ENCODE measurements around the gene ESYT1.

Gene ESYT1

DNA sequence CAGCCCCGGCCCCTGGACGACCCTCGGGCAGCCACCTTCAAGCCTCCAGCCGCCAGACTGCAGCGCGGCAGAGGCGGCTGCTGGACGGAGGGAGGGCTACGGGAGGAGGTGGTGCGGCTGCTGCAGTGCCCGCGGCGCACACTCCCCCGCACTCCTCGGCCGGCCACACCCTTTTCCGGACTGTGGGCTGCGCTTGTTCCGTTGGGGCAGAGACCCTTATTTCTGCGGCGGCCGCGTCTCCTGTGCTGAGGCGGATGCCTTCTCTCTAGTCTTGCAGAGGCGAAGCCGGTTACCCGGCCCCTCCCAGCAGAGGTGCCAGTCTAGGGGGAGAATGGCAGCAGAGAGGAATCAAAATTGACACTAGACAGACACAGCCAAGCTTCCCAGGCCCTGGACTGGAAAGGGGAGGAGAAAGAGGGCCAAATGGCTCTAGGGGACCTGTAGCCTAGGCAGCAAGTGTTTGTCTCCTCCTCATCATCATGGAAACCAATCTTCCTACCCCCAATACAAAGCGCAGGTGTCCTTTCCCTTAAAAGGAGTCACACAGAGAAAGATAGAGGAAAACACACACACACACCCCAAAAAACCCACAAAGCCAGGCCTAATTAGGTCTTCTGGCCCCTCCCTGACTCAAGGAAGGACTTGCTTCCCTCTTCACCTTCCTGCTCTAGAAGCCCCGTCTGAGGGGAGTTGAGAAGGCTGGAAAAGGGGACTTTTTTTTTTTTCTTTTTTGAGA lies 1.3 kb downstream of the ESYT1 start:
- DNase-seq (ENCODE audit: low spot score): peak; percentile 52

- no peak for DNase-seq (ENCODE audit: low spot score)
Observed at GRCh38 chr12:56129942-56130495, 2.0 kb downstream of the ESYT1 start.

DNA sequence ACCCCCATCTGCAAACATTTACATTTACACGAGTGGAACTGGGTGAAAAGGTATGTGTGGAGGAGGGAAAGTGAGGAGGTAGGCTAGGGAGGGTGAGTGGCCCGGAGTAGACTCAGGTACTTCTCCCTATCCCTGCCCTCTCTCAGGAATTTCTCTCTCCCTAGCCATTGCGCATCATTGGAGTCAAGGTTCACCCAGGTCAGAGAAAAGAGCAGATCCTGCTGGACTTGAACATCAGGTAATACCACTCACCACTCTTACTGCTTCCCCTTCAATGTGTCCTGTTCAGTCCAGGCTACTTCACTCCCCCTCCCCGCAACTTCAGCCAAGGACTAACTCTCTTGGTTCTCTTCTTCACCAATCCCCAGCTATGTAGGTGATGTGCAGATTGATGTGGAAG lies 2.8 kb downstream of the ESYT1 start:
- no peak for DNase-seq (ENCODE audit: low spot score)

DNA sequence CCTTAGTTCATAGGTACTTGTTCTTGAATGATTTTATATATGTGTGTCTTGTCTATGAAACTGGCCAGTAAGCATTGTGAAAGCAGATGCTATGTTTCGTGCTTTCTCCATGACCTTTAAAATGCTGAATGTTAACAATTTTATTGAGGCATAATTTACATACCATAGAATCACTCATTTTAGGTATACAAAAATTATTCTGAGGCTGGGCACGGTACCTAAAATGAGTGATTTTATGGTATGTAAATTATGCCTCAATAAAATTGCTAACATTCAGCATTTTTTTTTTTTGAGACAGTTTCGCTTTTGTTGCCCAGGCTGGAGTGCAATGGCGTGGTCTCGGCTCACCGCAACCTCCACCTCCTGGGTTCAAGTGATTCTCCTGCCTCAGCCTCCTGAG lies 6.8 kb downstream of the ESYT1 start:
- no peak for DNase-seq (ENCODE audit: low spot score)

GRCh38 chr12:56137853-56138571 lies 9.9 kb downstream of the ESYT1 start:
- DNase-seq (ENCODE audit: low spot score): no peak

DNA sequence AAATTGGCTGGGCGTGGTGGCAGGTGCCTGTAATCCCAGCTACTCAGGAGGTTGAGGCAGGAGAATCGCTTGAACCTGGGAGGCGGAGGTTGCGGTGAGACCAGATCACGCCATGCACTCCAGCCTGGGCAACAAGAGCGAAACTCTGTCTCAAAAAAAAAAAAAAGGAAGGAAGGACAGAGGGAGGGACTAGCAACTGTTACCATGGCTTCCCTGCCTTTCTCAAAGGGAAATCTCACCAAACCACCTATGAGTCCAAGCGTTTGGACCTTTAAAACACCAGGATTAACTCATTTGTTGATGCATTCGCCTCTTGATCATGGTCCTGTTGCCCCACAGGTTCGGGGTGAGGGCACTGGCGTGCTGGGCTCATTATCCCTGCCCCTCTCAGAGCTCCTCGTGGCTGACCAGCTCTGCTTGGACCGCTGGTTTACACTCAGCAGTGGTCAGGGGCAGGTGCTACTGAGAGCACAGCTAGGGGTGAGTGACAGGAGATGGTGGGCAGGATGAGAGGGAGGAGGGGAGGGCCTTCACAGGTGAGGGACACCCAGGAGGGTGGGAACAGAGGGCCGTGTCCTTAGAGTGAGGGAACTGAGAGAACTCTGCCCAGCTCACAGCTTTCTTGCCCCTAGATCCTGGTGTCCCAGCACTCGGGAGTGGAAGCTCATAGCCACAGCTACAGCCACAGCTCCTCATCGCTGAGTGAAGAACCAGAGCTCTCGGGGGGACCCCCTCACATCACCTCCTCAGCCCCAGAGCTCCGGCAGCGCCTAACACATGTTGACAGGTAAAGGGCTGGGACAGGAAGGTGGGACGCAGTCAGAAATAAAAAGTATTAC lies 14.1 kb downstream of the ESYT1 start:
- DNase-seq (ENCODE audit: low spot score): no peak

DNA sequence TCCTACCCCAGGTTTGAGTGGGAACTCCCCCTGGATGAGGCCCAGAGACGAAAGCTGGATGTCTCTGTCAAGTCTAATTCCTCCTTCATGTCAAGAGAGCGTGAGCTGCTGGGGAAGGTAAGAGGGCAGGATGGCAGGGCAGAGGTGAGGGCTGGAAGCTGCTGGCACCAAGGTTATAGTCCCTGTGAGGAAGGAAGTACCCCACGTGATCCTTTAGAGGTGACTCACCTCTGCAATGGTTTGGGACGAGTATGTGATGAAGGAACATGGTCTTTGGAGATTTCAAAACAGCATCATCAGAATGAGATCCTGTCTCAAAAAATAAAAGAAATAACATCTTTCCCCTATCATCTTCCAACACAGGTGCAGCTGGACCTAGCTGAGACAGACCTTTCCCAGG lies 15.2 kb downstream of the ESYT1 start:
- no peak for DNase-seq (ENCODE audit: low spot score)

DNA sequence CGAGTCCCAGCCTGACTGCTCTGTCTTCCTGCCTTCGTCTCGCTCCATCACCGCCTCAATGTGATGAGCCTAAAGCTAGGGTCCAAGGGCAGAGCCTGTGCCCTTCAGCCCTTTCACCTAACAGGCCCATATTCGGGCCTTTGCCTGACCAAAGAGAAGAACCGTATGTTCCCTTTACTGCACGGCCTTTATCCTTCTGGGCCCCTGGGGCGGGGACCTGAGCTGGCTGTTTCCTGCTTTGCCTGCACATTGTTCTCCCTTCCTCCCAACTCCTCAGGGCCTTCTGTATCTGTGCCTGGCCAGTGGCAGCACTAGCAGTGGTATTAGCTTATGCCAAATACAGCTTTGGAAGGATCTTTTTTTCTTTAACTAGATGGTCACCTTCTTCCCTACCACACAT lies 15.8 kb downstream of the ESYT1 start:
- no peak for DNase-seq (ENCODE audit: low spot score)

- no peak for DNase-seq (ENCODE audit: low spot score)
Observed at GRCh38 chr12:56145217-56145616, 17.1 kb downstream of the ESYT1 start.

DNA sequence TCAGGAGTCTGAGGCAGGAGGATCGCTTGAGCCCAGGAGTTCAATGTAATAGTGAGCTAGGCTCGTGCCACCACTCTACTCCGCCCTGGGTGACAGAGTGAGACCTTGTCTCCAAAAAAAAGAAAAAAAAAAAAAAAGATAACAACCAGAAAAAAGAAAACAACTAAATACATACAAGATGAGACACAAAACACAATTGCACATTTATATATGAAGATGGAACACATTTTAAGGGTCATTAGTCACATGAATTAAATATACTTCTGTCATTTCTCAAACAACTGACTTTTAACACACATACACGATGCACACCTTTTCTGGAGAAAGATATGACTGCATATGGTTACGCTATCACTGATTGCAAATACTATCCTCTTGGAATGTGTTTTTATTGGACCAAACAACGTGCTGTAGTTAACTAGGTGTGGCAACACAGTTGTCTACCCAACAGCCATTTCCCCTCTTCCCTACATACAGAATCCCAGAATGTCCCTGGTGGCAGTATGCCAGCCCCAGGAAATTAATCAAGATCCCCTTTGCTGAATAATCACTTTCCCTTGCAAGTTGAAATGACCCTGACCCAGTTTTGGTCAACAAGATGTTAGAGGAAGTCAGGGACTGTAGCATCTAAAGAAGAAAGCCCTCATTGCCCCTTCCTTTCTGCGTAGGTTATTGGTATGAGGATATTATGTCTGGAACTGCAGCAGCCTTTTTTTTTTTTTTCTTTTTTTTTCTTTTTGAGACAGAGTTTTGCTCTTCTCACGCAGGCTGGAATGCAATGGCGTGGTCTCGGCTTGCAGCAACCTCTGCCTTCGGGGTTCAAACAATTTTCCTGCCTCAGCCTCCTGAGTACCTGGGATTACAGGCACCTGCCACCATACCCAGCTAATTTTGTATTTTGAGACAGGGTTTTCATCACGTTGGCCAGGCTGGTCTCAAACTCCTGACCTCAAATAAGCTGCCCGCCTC lies 18.7 kb downstream of the ESYT1 start:
- no peak for DNase-seq (ENCODE audit: low spot score)

- DNase-seq (ENCODE audit: low spot score): peak; percentile 68
Observed at GRCh38 chr12:56150563-56150962, 22.5 kb downstream of the ESYT1 start.

DNA sequence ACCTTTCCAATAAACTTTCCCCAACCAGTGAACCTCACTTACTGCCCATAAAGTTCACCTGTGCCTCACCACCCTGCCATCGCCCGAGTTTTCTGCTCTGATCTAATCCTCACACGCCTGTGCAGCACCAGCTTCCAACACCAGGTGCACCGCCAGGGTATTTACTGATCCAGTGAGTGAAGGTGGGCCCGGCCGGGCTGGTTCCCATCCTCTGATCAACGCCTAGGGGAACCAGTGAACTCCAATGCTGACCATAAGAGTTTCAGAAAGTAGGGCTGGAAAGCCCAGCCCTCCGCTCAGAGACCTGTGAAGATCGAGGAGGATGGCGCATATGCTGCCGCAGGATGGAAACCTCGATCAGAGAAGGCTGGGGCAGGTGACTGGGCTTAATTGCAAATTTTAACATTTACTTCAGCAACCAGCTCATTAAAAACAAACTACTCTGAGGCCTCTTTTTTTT lies 23.6 kb downstream of the ESYT1 start:
- peak; percentile 65 for DNase-seq (ENCODE audit: low spot score)

DNA sequence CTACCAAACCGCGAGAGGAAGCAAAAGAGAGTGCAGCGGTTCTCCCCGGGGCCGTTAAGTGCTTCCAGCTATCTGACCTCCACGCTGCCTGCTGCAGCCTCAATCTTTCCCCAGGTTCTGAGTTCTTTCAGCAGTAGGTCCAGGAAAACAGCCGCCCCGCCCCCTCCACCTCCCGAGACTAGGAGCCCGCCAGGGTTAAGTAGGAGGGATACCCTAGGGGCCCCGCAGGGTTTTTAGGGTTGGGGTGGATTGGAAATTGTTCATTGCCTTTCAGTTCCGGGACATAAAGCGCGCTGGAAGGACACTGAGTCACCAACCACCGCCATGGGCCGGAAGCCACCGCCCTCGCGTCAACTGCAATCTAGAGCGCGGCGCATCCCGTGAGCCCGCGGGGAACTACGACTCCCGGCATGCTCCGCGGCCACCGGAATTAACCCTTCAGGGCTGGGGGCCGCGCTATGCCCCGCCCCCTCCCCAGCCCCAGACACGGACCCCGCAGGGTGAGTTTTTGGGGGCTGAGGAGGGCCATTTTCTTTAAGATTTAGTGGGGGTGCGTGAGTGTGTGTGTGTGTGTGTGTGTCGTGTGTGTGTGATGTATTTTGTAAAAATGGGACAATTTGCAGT lies 24.2 kb downstream of the ESYT1 start, which contains the start of gene MYL6B:
MYL6B (plus strand) TSS at position 456 of the 624 bp plus-strand sequence. CDS start 1,332 bp downstream, outside the sequence.
- peak; percentile 92 for DNase-seq (ENCODE audit: low spot score)

DNA sequence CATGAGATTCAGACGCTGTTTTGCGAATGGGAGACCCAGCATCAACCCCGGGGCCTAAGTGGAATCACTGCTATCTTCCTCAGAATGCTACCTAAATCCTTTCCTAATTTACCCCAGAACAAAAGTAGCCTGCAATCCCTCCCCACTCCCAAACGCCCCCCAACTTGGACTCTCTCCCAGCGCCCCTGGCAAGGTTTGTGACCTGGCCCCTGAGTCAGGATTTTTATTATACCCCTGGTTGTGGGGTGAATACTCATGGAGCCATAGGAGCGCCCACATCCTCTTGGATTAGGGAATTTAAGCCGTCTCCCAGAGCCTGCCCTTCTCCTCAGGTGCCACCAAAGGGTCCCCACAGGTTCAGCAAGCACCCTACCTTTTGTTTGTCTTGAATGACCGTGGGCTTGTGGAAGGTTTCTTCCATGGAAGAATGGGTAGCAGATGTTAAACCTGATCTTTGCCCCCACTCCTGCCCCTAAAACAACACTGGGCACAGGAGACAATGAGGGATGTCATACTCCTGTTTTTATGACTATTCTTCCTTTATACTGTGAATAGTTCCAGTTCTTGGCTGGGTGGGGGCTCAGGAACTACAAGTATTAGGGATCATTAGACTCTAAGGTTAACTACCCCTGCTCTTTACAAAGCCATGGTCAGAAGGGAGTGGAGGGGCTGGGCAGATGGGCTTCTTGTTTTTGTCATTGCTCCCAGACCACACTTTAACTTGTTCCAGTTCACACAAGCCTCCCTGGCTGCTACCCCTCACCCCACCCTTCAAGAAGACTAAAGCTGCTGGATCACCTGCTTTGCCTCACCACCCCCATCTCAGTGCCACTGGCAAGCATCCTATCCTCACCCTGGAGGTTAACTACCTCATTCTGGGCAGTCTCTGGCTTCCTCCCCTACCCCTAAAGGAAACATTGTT lies 24.9 kb downstream of the ESYT1 start:
- DNase-seq (ENCODE audit: low spot score): no peak

GRCh38 chr12:56153678-56154065 lies 25.6 kb downstream of the ESYT1 start:
- DNase-seq (ENCODE audit: low spot score): no peak

DNA sequence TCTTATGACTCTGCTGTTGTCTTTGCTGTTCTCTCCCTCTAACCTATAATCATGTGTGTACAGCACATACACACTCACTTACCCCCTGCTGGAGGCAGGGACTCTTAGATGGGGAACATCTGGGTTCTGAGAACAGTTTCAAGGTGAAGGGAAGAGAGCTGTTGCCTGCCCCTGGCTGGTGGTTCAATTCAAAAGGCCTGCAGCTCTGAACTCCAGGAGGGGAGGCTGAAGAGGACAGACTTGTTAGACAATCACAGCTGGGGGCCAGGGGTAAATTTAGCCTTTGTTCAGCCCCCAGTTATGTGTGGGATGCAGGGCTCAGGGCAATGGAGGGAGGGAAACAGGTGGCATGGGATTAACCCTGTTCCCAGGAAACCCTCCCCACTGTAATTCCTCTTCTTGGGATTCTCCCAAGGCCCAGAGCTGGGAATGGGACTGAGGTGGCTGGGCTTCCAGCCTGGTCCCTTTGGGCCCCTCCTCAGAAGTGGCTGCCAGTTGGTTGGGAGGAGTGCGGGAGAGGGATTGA lies 26.2 kb downstream of the ESYT1 start:
- DNase-seq (ENCODE audit: low spot score): no peak

DNA sequence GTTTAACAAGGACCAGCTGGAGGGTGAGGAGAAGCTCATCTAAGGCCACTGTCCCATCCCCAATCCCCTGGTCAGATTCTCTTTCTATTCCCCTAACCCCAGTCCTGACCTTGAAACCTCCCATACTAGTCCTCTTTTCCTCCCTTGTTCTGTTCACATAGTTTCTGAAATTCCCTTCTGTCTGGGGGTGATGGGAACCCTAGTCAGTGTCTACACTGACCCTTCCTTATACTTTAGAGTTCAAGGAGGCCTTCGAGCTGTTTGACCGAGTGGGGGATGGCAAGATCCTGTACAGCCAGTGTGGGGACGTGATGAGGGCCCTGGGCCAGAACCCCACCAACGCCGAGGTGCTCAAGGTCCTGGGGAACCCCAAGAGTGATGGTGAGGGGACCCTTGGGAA lies 26.8 kb downstream of the ESYT1 start:
- DNase-seq (ENCODE audit: low spot score): no peak

GRCh38 chr12:56155256-56155845 lies 27.3 kb downstream of the ESYT1 start:
- DNase-seq (ENCODE audit: low spot score): no peak
